GM23338 (cell line): ENCODE data around the gene DENND5A.

Experiments
- CTCF ChIP-seq, 2 experiments: fragments of 200-600 bp in 1 of 2; sonication (generic) in 1 of 2; conservative IDR thresholded peaks; 2 replicates each; pipeline versions ENCODE4 v1.5.1 to v1.6.1; 2016 to 2017; ENCODE audit warnings: antibody characterized with exemption in 2 of 2, low read depth in 2 of 2, mild to moderate bottlenecking in 2 of 2, moderate library complexity in 1 of 2
- EZH2 ChIP-seq: fragments of 200-600 bp; sonication (generic); IDR thresholded peaks from one replicate; pipeline ENCODE4 v1.8.0; 2017; ENCODE audit warnings: antibody characterized with exemption, mild to moderate bottlenecking, low read depth; ENCODE audit not compliant: unreplicated experiment
- NANOG ChIP-seq: IDR thresholded peaks from 2 replicates; pipeline ENCODE4 v1.6.1; 2016; ENCODE audit warnings: antibody characterized with exemption, borderline replicate concordance
- POLR2AphosphoS5 ChIP-seq: IDR thresholded peaks from 2 replicates; pipeline ENCODE4 v1.6.1; 2016; ENCODE audit warnings: antibody characterized with exemption, low read depth
- REST ChIP-seq: IDR thresholded peaks from one replicate; pipeline ENCODE4 v1.6.1; 2018; ENCODE audit warnings: antibody characterized with exemption; ENCODE audit not compliant: unreplicated experiment

- TF ChIP-seq CTCF (conservative IDR thresholded peaks at IDR 0.05; ENCODE audit: low read depth in 2 of 2) (no peak), REST (no peak), EZH2 (no peak), POLR2AphosphoS5 (no peak), NANOG (no peak)
These were observed 15.6 kb upstream of the DENND5A start for GRCh38 chr11:9280655-9281301.
